ENCODE measurements around the gene TRPM3.

GRCh38 chr9:70902171-70902570, 219.2 kb downstream of the TRPM3 start:
- TF ChIP-seq PBX3 (CRISPR knock-in tag; IDR thresholded peaks at IDR 0.05; ENCODE audit: borderline replicate concordance) = no peak
- TF ChIP-seq, protein P1, sequence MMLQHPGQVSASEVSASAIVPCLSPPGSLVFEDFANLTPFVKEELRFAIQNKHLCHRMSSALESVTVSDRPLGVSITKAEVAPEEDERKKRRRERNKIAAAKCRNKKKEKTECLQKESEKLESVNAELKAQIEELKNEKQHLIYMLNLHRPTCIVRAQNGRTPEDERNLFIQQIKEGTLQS (CRISPR knock-in tag; IDR thresholded peaks at IDR 0.05) = no peak

Measured in HepG2 (cell line).